Activated CD4-positive, CD25-positive, alpha-beta regulatory T cell (primary cell): ENCODE data around the gene SMYD3.
"Not testable (repeated sequence)": the region's sequence is repeated elsewhere in the genome, so short reads cannot be mapped to it uniquely, and the experiment has no call there.

Source experiments
- DNase-seq, 4 experiments: peaks; one replicate each; lab custom pipeline; 2025; lab: John Stamatoyannopoulos, UW

SMYD3 gene

DNA sequence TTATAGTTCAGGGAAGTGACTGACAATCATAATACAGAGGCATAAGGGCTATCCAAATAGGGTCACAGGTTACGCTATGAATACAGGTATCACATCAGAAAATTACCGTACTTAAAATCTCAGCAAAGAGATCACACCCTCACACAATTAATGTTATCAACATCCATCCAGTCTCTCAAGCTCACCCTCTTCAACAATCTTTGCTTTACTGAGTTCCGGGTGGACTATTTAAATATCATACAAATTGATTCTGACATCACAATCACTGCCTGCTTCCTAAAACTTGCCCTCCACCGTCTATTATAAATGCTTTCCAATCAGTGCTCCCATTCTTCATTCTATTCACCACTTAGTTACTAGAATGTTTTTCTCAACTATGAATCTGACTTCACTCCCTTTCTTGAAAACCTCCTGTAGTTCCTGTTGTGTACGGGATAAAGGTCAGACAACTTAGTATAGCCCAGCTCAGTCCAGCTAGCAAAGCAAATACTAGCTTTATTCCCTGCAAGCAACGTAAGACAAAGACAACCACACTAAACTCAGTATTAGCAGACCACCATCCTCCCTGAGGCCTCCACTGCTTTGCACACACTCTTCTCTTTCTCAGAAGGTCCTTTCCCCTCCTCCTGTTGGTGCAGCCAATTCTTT lies 398.7 kb downstream of the SMYD3 start:
- no peak for DNase-seq

DNA sequence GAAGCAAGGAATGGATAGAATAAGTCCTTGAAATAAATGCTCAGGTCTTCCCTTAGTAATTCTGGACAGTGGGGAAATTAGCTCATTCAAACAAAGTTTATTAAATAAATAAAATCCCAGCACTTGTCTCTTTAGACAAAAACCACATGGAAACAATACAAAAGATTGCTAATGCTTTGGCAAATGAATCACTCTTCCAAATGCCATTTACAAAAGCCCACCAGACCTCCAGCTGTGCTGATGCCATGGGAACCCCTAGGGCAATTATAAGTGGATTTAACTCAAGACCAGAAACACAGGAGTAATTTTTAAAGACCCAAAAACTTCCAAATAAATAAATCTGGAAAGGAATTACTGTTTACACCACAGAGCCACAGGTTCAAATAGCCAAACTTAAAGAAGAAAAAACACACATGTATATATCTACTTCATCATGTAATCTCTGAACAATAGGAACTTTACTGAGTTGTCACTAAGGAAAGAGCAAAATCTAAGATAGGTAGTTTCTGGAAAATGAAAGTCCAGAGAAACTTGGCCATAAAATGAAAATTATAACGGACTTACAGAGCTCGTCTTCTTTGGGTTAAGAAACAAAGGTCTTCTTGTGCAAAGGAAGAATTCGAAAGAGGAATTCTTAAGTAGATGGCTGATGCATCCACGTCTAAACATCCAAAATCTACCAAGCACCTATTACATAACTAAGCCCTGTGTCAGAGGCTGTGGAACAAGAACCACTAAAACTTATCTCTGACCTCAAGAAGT lies 399.4 kb downstream of the SMYD3 start:
- no peak for DNase-seq

DNA sequence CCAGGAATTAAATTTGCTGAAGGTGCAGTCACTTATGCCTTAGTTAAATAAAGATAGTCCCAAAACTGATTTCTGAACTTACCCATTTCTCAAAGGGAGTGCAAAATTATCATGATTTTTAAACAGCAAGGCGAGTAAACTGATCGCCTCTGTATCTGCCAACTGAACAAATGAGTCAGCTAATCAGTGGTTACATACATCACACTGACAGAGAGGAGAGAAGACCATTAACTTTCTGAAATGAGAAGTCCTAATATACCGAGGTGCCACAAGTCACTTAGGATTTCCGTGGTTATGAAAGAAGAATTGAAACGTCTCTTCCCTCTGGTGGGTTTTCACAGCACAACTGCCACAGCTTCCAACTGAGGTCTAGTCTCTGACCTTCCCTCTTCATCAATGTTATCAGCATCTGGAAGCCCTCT lies 400.7 kb downstream of the SMYD3 start:
- no peak for DNase-seq

DNA sequence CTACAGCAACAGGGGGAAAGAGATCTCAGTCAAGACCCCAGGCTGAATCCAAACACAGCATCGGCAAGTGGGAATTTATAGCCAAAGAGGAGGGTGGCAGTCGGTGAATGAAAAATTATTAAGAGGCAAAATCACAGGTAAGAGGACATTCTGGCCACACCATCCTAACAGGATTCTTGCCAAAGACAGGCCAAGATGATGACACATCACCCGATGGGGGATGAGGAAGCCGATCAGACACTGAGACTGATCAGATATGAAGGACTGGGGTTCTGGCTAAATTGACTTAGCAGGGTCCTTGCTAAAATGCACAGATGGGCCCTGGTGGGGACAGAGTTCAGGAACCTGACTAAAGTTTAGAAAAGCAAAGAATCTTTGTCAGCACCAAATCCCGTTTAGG lies 402.2 kb downstream of the SMYD3 start:
- DNase-seq: no peak

DNA sequence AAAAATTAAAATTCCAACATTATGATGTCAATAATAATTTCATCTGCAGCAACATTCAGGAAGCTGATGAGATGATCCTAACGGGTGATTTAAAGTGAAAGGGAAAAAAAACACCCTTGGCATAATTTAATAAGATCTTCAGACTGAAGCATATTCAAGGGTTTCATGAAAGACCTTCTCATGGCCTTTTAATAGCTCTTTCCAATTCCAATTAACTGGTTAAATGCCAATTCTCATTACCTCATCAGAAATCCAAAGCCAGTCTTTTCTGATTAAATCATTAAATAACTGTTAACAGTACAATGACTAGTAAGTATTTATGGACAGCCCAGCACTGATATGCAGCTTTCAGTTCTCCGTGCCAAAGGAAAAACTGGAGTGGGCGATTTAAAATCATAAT lies 407.5 kb downstream of the SMYD3 start:
- no peak for DNase-seq

DNA sequence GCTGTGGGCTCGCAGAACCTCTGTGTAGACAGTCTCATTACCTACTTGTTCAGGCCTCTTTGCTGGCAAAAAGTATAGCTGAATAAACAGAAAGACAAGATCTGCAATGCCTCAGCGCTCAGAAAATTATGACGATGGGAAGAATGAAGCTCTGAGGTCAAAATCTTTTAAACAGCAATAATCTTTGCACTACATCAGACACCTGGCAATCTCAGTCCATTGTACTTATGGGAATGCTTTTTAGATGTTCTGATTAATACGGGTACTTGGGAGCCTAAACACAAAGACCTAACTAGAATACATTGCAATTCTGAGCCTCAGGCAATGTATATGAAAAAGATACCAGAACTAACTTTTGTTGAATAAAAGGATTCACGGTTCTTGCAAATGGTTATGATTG lies 410.7 kb downstream of the SMYD3 start:
- DNase-seq: no peak

DNA sequence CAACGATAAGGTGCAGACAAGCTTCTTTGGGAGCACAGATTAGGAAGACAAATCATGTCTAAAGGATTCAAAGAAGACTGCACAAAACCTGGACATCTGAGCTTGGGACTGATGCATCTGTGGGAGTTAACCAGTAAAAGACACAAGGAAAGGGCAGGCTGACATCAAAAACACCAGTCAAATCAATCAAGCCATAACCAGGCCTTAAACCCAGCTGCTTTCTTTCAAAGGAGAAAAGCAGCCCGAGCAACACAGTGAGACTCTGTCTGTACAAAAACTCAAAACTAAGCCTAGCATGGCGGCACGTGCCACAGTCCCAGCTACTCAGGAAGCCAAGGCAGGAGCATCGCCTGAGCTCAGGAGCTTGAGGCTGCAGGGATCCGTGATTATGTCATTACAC lies 411.6 kb downstream of the SMYD3 start:
- DNase-seq: no peak

DNA sequence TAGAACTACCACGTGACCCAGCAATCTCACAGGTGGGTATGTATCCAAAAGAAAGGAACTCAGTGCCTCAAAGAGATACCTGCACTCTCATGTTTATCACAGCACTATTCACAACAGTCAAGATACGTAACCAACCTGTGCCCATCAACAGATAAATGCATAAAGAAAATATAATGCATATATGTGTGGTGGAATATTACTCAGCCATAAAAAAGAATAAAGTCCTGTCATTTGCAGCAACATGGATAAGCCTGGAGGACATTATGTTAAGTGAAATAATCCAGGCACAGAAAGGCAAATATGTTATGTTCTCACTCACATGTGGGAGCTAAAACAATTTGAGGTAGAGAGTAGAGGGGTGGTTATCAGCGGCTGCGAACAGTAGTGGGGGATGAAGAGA lies 413.8 kb downstream of the SMYD3 start:
- DNase-seq: no peak

DNA sequence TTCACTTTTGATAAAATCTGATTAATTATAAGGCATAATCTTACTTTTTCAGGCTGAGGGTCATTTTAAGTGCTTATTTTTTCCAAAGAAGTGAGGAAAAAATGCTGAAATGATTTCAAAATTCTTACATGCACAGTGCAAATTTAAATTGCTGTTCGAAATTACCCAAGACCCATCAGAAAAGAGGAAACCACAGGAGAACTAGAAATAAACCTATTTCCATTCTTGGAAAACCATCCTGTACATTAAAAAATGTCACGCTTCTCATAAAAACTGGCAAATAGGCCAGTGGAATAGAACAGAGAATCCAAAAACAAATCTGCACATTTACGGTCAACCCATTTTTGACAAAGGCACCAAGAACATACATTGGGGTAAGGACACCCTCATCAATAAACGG lies 414.9 kb downstream of the SMYD3 start:
- DNase-seq: no peak

DNA sequence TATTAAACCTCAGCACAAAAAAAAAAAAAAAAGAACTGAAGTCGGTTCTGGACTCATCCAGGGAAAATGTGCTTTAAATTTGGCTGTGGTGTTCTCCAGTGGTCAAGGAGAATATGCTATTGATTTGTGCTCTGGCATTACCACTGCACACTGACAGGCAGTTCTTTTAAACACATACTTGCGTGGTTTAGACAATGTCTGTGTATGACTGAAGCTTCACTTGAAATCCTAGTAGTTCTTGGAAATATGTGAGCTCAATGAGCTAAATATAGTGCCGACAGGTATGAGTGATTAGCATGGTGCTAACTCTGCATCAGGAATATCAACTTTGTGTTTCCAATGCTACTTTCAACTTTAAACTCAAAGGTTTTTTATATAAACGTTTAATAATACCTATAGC lies 415.6 kb downstream of the SMYD3 start:
- DNase-seq: no peak

DNA sequence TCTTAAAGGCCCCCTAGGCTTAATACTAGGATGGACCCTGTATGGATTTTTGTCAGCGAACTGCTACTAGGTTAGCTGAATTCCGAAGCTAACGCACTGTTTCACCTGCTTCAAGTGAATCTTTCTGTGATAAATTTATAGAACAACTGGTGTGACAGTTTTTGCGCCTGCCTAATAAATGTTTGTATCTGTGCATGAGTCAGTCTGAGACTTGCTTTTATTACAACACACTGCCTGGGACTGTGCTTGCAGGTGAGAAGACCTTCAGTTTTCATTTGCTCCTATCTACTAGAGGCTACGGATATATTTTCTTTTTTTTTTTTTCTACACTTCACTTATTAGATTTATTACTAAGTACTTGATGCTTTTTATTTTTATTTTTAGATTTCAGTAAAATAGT lies 420.9 kb downstream of the SMYD3 start:
- DNase-seq: no peak

DNA sequence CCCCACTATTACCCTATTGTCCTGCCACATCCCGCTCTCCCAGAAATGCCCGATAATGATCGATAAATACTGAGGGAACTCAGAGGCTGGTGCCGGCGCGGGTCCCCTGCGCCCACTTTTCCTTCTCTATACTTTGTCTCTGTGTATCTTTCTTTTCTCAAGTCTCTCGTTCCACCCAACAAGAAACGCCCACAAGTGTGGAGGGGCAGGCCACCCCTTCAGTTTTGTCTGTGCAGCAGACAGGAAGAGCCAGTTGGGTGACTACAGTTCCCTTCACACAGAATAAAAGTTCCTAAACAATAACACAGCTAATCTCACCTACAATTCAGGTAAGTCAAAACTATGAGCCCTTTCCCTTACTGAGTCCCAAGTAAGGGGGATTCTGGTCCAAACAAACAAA lies 423.7 kb downstream of the SMYD3 start:
- DNase-seq: no peak

DNA sequence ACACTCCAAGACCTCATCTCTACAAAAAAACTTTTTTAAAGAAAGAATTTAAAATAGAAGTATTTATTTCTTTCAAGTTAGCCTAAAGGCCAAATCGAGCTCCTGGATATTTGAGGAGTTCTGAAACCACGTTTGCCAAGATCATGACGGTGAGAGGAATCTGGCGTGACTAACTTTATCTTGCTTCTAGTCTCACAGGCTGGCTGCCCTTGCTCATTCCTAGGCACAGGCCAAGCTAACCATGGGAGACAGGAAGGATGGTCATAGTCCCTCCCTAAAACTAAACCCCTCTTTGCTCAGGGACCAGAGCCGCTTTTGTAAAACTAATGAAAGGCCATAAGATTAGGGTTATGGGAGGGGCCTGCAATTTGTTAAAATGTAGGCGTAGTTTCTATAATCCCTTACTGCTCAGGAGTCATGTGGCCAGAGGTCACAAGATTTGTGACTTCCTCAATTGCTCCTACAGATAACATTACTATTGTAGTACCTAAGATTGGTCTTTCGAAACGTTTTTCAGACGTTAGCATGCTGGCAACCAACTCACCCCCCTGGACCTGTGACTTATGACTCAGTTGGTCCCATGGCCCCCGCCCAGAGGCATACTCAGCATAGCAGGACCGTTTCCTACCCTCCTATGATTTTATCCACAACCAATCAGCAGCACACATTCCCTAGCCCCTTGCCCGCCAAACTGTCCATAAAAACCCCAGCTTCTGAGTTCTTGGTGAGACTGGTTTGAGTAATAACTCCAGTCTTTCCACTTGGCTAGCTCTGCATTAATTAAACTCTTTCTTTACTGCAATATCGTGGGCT lies 425.0 kb downstream of the SMYD3 start:
- no peak for DNase-seq

DNA sequence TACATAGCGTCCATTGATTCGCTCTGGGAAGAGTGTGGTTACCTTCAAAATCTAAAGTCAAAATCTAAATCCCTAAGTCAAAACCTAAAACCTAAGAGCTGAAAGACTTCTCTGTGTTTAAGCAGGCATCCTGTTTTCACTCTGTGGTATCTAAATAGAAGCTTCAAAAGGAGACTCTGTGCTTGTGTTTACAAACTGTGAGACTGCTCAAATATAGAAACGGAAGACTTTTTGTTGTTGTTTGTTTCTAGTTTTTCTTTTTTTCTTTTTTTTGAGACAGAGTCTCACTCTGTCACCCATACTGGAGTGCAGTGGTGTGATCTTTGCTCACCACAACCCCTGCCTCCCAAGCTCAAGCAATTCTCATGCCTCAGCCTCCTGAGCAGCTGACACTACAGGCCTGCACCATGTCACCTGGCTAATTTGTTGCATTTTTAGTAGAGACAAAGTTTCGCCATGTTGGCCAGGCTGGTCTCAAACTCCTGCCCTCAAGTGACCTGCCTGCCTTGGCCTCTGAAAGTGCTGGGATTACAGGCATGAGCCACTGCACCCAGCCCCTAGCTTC lies 425.9 kb downstream of the SMYD3 start:
- no peak for DNase-seq

DNA sequence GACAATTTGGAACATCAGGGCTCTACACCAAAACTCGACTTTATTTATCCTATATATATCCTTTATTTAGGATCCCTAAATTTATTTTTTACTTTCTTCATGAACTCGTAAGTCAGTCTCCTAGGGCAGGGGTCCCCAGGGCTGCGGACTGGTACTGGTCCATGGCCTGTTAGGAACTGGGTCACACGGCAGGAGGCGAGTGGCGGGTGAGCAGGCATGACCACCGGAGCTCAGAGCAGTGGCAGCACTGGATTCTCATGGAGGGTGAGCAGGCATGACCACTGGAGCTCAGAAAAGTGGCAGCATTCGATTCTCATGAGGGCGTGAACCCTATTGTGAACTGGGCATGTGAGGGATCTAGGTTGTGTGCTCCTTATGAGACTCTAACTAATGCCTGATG lies 427.0 kb downstream of the SMYD3 start:
- no peak for DNase-seq

DNA sequence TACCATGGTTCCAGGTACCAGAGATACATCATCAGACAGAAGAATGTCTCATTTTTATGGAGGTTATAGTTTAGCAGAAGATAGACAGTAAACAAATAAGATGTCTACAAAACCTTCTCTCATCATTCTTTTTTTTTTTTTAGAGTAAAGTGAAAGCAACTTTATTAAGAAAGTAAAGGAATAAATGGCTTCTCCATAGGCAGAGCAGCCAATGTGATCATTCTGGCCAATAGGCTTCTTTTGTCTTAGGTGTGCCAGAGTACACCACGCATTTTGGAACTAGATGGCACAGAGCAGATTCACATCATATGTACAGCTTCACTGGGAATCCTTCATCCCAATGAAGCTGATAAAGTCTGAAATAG lies 428.2 kb downstream of the SMYD3 start:
- no peak for DNase-seq

DNA sequence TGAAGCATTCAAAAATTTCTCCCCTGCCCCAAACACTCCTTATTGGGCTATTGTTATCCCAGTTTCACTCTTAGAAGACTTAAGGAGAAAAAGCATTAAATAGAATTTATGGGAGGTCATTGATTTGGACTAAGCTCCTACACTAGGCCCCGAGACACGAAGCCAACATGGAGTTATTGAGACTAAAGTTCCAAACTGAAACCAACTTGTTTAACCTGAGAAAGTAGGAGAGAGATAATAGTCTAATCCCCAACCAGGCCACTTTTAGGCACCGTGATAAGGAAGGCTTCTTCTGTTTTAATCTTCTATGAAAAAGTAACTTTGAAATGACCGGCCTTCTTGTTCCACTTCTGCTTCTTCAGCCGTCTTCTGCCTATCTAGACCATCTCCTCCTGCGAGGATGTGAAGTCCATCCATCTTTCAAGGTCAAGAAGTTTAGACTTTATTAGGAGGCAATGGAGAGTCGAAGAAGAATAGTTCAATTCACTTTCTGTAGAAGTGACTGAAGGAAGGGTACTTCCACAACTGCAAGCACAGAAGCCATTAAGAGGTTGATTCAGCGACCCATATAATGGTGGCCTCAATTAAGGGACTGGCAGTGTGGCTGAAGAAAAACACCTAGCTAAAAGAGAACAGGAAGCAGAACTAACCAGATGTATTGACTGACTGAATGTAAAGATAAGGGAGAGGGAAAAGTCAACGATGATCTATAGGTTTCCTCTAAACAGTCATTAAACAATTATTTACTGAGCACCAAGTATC lies 428.8 kb downstream of the SMYD3 start:
- DNase-seq: no peak

DNA sequence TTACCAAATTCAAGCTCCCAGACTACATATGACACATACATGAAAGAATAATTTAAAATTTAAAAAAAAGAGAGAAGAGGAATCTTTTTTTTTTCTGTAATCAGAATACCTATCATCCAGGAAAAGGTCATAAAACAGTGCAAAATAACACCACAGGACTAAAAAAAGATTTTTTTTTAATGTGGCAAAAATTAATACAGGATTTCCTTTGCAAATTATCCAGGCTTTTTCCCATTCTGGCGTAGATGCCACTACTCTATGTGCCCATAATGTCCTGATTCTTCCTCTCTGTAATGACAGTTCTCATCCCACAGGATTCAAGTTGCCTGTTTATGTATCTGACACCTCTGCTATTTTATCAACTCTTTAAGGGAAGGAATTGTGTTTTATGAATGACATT lies 429.6 kb downstream of the SMYD3 start:
- no peak for DNase-seq

DNA sequence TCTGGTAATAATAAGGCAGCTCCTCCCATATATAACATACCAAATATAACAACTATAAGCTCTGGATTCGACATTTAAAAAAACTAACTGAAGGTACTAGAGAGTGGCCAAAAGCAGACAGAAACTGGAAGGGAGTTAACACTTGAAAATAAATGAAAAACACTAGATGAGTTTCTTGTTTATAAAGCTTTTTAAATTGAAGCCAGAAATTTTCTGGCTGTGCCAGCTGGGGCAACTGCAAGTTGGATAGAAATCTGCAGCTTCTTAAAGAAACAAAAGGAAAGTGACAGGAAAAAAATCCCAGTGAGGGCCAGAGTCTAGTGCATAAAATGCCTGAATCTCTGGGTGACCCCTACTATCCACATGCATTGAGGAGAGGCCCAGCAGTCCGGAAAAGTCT lies 432.7 kb downstream of the SMYD3 start:
- DNase-seq: no peak

DNA sequence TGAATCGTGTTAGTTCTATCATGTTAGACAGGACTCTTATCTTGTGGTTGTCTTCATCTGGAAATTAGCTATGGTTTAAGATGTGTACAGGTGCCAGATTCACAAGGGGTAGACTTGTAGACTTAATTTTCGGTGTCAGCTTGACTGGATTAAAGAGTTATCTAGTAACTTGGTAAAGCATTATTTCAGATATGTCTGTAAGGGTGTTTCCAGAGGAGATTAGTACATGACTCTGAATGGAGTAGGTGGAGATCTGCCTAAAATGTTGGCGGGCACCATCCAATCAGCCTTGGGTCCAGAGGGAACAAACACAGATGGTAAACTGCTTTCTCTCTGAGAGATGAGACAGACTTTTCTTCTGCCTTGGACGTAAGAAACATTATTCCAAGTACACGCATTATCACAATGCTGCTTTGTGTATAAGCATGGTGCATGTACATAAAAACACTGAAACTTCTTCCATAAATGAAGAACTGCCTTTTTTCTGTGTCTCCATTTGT lies 434.6 kb downstream of the SMYD3 start:
- no peak for DNase-seq

DNA sequence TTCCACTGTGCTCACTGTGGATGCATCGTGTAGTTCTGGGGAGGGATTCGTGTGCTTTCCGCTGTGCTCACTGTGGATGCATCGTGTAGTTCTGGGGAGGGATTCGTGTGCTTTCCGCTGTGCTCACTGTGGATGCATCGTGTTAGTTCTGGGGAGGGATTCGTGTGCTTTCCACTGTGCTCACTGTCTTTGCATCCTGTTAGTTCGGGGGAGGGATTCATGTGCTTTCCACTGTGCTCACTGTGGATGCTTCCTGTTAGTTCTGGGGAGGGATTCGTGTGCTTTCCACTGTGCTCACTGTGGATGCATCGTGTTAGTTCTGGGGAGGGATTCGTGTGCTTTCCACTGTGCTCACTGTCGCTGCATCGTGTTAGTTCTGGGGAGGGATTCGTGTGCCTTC lies 435.1 kb downstream of the SMYD3 start:
- not testable (repeated sequence) for DNase-seq

DNA sequence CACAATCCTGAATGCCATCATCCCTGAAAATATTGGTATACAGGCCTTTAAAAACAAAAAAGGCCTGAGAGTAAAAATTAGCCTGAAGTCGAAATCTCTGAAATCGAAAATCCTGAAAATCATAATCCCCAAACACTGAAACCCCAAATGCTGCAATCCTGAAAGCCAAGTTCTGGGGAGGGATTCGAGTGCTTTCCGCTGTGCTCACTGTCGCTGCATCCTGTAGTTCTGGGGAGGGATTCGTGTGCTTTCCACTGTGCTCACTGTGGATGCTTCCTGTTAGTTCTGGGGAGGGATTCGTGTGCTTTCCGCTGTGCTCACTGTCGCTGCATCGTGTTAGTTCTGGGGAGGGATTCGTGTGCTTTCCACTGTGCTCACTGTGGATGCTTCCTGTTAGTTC lies 435.5 kb downstream of the SMYD3 start:
- not testable (repeated sequence) for DNase-seq
